ENCODE data around the gene ZNF234. TPM values are rescaled to one million over a fixed set of nuclear protein-coding genes. Genes with fewer than 3 reads are reported as not detected.

The ZNF234 gene
- total RNA-seq, 1 experiment from 2014 or later, result 7.5 TPM

DNA sequence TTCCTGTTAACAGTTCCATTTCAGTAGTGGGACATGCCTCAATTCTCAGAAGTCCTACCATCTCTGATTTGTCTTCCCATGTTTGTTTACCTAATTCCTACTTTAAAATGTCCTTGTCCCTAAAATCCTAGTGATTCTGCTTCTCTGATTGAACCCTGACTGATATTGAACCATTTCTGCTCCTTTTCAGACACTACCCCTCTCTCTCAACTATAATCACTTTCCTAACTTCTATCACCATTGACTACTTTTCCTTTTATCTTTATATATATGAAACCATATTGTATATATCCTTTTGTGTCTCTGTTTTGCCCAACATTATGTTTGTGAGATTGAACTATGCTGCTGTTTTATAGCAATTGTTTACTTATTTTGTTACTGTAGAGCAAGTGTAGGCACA lies 55.4 kb downstream of the ZNF234 start:
- Mint-ChIP-seq H3K4me3 (no peak overlapping the region), H3K27me3 (ENCODE audit: low read depth) (peaks cover 25% of the 10 kb centered on the region), H3K9me3 (peaks cover 55% of the 10 kb centered on the region), H3K27ac (no peak overlapping the region), H3K4me1 (no peaks in the 10 kb centered on the region), H3K36me3 (peaks cover 8% of the 10 kb centered on the region)
- ChIA-PET POLR2A (no interaction called here), CTCF (no interaction called here)
- no peak for TF ChIP-seq GRHL2 (CRISPR knock-in tag; IDR thresholded peaks at IDR 0.05; ENCODE audit: insufficient replicate concordance, severe bottlenecking)
- TF ChIP-seq, protein P1, sequence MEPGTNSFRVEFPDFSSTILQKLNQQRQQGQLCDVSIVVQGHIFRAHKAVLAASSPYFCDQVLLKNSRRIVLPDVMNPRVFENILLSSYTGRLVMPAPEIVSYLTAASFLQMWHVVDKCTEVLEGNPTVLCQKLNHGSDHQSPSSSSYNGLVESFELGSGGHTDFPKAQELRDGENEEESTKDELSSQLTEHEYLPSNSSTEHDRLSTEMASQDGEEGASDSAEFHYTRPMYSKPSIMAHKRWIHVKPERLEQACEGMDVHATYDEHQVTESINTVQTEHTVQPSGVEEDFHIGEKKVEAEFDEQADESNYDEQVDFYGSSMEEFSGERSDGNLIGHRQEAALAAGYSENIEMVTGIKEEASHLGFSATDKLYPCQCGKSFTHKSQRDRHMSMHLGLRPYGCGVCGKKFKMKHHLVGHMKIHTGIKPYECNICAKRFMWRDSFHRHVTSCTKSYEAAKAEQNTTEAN (CRISPR knock-in tag; IDR thresholded peaks at IDR 0.05), result no peak
- no peak for DNase-seq (ENCODE audit: low spot score)
- no peak for ATAC-seq

DNA sequence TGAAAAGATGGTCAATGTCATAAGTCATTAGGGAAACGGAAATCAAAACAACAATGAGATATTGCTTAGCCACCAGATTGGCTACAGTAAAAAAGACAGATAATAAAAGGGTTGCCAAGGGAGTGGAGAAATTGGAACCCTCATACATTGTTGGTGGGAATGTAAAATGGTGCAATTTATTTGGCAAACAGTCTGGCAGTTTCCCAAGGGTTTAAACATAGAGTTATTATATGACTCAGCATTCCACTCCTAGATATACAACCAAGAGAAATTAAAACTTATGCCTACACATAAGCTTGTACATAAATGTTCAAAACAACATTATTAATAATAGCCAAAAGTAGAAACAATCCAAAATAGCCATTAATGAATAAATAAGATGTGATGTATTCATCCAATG lies 61.1 kb downstream of the ZNF234 start:
- no peak overlapping the region for H3K4me3 Mint-ChIP-seq
- TF ChIP-seq TCF7 (CRISPR knock-in tag; IDR thresholded peaks at IDR 0.05; ENCODE audit: low read depth), result no peak
- TF ChIP-seq, protein P2, sequence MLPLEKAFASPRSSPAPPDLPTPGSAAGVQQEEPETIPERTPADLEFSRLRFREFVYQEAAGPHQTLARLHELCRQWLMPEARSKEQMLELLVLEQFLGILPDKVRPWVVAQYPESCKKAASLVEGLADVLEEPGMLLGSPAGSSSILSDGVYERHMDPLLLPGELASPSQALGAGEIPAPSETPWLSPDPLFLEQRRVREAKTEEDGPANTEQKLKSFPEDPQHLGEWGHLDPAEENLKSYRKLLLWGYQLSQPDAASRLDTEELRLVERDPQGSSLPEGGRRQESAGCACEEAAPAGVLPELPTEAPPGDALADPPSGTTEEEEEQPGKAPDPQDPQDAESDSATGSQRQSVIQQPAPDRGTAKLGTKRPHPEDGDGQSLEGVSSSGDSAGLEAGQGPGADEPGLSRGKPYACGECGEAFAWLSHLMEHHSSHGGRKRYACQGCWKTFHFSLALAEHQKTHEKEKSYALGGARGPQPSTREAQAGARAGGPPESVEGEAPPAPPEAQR (CRISPR knock-in tag; IDR thresholded peaks at IDR 0.05), result no peak
- TF ChIP-seq, protein P3, sequence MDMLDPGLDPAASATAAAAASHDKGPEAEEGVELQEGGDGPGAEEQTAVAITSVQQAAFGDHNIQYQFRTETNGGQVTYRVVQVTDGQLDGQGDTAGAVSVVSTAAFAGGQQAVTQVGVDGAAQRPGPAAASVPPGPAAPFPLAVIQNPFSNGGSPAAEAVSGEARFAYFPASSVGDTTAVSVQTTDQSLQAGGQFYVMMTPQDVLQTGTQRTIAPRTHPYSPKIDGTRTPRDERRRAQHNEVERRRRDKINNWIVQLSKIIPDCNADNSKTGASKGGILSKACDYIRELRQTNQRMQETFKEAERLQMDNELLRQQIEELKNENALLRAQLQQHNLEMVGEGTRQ (CRISPR knock-in tag; IDR thresholded peaks at IDR 0.05), result no peak
- TF ChIP-seq, protein P4, sequence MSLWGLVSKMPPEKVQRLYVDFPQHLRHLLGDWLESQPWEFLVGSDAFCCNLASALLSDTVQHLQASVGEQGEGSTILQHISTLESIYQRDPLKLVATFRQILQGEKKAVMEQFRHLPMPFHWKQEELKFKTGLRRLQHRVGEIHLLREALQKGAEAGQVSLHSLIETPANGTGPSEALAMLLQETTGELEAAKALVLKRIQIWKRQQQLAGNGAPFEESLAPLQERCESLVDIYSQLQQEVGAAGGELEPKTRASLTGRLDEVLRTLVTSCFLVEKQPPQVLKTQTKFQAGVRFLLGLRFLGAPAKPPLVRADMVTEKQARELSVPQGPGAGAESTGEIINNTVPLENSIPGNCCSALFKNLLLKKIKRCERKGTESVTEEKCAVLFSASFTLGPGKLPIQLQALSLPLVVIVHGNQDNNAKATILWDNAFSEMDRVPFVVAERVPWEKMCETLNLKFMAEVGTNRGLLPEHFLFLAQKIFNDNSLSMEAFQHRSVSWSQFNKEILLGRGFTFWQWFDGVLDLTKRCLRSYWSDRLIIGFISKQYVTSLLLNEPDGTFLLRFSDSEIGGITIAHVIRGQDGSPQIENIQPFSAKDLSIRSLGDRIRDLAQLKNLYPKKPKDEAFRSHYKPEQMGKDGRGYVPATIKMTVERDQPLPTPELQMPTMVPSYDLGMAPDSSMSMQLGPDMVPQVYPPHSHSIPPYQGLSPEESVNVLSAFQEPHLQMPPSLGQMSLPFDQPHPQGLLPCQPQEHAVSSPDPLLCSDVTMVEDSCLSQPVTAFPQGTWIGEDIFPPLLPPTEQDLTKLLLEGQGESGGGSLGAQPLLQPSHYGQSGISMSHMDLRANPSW (CRISPR knock-in tag; conservative IDR thresholded peaks at IDR 0.05; ENCODE audit: low read depth), result no peak
- TF ChIP-seq ZBTB21 (CRISPR knock-in tag; IDR thresholded peaks at IDR 0.05; ENCODE audit: borderline replicate concordance), result no peak
- TF ChIP-seq ZNF219 (CRISPR knock-in tag; IDR thresholded peaks at IDR 0.05; ENCODE audit: borderline replicate concordance), result no peak
- TF ChIP-seq EMX1 (CRISPR knock-in tag; IDR thresholded peaks at IDR 0.05), result no peak
- no peak for TF ChIP-seq JAZF1 (CRISPR knock-in tag; IDR thresholded peaks at IDR 0.05)
- TF ChIP-seq, protein P5, sequence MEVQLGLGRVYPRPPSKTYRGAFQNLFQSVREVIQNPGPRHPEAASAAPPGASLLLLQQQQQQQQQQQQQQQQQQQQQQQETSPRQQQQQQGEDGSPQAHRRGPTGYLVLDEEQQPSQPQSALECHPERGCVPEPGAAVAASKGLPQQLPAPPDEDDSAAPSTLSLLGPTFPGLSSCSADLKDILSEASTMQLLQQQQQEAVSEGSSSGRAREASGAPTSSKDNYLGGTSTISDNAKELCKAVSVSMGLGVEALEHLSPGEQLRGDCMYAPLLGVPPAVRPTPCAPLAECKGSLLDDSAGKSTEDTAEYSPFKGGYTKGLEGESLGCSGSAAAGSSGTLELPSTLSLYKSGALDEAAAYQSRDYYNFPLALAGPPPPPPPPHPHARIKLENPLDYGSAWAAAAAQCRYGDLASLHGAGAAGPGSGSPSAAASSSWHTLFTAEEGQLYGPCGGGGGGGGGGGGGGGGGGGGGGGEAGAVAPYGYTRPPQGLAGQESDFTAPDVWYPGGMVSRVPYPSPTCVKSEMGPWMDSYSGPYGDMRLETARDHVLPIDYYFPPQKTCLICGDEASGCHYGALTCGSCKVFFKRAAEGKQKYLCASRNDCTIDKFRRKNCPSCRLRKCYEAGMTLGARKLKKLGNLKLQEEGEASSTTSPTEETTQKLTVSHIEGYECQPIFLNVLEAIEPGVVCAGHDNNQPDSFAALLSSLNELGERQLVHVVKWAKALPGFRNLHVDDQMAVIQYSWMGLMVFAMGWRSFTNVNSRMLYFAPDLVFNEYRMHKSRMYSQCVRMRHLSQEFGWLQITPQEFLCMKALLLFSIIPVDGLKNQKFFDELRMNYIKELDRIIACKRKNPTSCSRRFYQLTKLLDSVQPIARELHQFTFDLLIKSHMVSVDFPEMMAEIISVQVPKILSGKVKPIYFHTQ (CRISPR knock-in tag; IDR thresholded peaks at IDR 0.05), result no peak

DNA sequence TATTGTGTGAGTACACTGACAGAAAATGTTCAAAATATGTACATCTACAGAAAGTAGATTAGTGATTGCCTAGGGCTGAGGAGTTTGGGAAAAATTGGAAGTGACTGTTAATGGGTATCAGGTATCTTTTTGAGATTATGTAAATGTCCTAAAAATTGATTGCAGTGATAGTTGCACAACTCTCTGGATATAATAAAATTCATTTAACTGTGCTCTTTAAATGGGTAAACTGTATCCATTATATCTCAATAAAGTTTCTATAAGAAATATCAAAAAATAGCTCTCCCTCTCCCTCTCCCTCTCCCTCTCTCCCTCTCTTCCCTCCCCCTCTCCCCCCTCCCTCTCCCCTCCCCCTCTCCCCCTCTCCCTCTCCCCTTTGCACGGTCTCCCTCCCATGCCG lies 61.6 kb downstream of the ZNF234 start:
- CTCF ChIA-PET, result no interaction called here
- Mint-ChIP-seq H3K27me3 (ENCODE audit: low read depth) (peaks cover 26% of the 10 kb centered on the region), H3K36me3 (peaks cover 16% of the 10 kb centered on the region), H3K4me3 (no peak overlapping the region), H3K4me1 (peaks cover 2% of the 10 kb centered on the region; the same call in 1 of the 2 replicates), H3K27ac (no peak overlapping the region), H3K9me3 (peaks cover 48% of the 10 kb centered on the region)
- POLR2A ChIA-PET, result no interaction called here
- ATAC-seq (no peak), DNase-seq (ENCODE audit: low spot score) (no peak)
- TF ChIP-seq ZNF416 (CRISPR knock-in tag; IDR thresholded peaks at IDR 0.05) (no peak), SMAD4 (CRISPR knock-in tag; IDR thresholded peaks at IDR 0.05) (no peak), GTF2I (CRISPR knock-in tag; conservative IDR thresholded peaks at IDR 0.05) (no peak), RELA (CRISPR knock-in tag; IDR thresholded peaks at IDR 0.05; ENCODE audit: borderline replicate concordance) (no peak), FOXP1 (CRISPR knock-in tag; IDR thresholded peaks at IDR 0.05; ENCODE audit: borderline replicate concordance) (no peak), OVOL2 (CRISPR knock-in tag; IDR thresholded peaks at IDR 0.05; ENCODE audit: borderline replicate concordance) (no peak), TEAD4 (CRISPR knock-in tag; IDR thresholded peaks at IDR 0.05) (no peak), ELF4 (CRISPR knock-in tag; IDR thresholded peaks at IDR 0.05; ENCODE audit: low read depth) (no peak), CREM (CRISPR knock-in tag; IDR thresholded peaks at IDR 0.05) (no peak), NFATC4 (CRISPR knock-in tag; IDR thresholded peaks at IDR 0.05) (no peak)
- TF ChIP-seq, protein P6, sequence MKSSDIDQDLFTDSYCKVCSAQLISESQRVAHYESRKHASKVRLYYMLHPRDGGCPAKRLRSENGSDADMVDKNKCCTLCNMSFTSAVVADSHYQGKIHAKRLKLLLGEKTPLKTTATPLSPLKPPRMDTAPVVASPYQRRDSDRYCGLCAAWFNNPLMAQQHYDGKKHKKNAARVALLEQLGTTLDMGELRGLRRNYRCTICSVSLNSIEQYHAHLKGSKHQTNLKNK (CRISPR knock-in tag; IDR thresholded peaks at IDR 0.05), result no peak
- TF ChIP-seq, protein P7, sequence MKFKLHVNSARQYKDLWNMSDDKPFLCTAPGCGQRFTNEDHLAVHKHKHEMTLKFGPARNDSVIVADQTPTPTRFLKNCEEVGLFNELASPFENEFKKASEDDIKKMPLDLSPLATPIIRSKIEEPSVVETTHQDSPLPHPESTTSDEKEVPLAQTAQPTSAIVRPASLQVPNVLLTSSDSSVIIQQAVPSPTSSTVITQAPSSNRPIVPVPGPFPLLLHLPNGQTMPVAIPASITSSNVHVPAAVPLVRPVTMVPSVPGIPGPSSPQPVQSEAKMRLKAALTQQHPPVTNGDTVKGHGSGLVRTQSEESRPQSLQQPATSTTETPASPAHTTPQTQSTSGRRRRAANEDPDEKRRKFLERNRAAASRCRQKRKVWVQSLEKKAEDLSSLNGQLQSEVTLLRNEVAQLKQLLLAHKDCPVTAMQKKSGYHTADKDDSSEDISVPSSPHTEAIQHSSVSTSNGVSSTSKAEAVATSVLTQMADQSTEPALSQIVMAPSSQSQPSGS (CRISPR knock-in tag; IDR thresholded peaks at IDR 0.05; ENCODE audit: borderline replicate concordance, low read depth), result no peak

More for the DNA sequence above, 61.1 kb downstream of the ZNF234 start:
- no peak overlapping the region for H3K27ac Mint-ChIP-seq
- peaks cover 16% of the 10 kb centered on the region for H3K36me3 Mint-ChIP-seq
- ChIA-PET CTCF (no interaction called here), POLR2A (no interaction called here)
- ATAC-seq, result no peak
- peaks cover 51% of the 10 kb centered on the region for H3K9me3 Mint-ChIP-seq
- peaks cover 2% of the 10 kb centered on the region; the same call in 1 of the 2 replicates for H3K4me1 Mint-ChIP-seq
- DNase-seq (ENCODE audit: low spot score), result no peak
- peaks cover 26% of the 10 kb centered on the region for H3K27me3 Mint-ChIP-seq (ENCODE audit: low read depth)

Measured in WTC11 (cell line).